Stimulated activated CD8-positive, alpha-beta memory T cell treated with anti-CD3 and anti-CD28 coated beads, Interleukin-4, amount 100 ng/mL, for 48 hours (primary cell): ENCODE measurements around the gene TJP1.
"Not testable (repeated sequence)": the region's sequence is repeated elsewhere in the genome, so short reads cannot be mapped to it uniquely, and the experiment has no call there.

Experiments
- DNase-seq: peaks from one replicate; pipeline ENCODE4 v3.0.0-alpha.2; 2020

TJP1 gene

GRCh38 chr15:29696950-29697738 lies 125.1 kb downstream of the TJP1 start:
- no peak for DNase-seq

- not testable (repeated sequence) for DNase-seq
Observed at GRCh38 chr15:29696506-29696905, 125.8 kb downstream of the TJP1 start.

- DNase-seq, result no peak
Observed at GRCh38 chr15:29695489-29696167, 126.6 kb downstream of the TJP1 start.

- DNase-seq, result no peak
Observed at GRCh38 chr15:29693225-29693624, 129.0 kb downstream of the TJP1 start.

- no peak for DNase-seq
Observed at GRCh38 chr15:29692527-29692926, 129.7 kb downstream of the TJP1 start.

GRCh38 chr15:29690765-29691475 lies 131.3 kb downstream of the TJP1 start:
- no peak for DNase-seq

GRCh38 chr15:29689287-29689986 lies 132.8 kb downstream of the TJP1 start:
- DNase-seq, result no peak

DNA sequence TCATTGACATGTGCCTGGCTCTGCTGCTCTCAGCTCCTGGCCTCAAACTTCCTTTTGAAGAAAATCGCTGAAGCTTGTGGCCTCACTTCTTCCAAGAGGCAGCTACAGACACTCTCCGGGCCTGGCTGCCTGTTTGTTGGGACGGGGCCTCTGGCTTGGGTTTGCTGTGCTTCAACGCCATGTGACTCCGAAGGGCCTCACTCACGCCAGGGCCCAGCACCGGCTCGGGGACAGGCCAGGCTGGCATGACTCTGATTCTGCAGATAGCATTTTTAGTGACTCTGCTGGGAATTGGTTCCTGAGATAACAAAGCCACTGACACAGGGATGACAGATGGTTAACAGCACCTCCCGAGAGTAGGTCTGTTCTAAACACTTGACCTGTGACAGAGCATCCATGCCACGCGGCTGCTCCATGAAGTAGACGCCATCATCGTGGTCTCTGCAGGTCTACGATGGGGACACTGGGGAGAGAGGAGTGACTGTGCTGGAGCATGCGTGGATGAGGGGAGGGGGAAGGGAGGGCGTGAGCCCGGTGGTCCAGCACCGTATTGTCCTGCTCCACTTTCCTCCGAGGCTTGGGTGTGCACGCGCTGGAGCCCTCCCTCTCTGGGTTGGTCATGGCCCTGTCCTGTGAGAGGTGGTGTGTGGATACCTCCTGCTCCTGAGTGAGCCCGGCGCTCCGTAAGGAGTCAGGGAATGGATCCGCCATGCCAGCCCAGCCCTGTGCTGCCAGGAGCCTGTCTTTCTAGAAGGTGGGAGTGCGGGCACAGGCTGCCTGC lies 133.6 kb downstream of the TJP1 start:
- DNase-seq, result no peak

- no peak for DNase-seq
Observed at GRCh38 chr15:29687939-29688505, 134.2 kb downstream of the TJP1 start.

- DNase-seq, result no peak
Observed at GRCh38 chr15:29687204-29687815, 135.0 kb downstream of the TJP1 start.

- no peak for DNase-seq
Observed at GRCh38 chr15:29686445-29687203, 135.6 kb downstream of the TJP1 start.

DNA sequence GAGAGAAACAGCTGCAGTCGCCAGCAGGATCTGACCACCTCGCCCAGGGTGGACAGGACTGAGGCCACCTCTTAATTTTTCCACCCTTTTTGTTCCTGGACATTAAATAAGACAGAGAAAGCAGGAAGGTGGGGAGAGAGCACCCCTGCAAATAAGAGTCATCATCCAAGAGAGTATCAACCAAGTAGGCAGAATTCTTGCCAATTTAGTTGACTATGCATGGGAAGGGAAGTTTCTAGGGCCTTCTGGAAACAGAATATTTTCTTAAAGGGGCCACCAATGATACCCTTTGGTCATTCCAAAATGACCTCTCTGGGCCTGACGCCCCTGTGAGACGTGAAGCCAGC lies 136.2 kb downstream of the TJP1 start:
- no peak for DNase-seq

- DNase-seq, result no peak
Observed at GRCh38 chr15:29685156-29686078, 136.9 kb downstream of the TJP1 start.

DNA sequence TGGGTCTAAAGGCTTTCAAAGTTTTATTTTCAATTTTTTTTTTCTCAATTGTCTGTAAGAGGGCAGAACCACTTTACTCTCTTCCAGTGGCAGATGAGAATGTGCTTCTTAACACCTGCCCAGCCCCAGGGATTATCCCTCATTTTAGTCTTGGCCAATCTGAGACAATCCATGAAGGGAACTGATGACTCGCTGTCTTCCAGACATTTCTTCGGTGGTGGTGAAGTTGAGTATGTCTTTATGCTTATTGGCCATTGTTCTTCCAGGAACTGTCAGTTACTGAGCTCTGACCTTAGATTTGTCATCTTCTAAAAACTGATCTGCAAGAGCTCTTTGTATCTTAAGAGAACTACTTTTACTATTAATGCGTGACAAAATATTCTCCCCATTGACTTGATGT lies 139.5 kb downstream of the TJP1 start:
- DNase-seq, result no peak

DNA sequence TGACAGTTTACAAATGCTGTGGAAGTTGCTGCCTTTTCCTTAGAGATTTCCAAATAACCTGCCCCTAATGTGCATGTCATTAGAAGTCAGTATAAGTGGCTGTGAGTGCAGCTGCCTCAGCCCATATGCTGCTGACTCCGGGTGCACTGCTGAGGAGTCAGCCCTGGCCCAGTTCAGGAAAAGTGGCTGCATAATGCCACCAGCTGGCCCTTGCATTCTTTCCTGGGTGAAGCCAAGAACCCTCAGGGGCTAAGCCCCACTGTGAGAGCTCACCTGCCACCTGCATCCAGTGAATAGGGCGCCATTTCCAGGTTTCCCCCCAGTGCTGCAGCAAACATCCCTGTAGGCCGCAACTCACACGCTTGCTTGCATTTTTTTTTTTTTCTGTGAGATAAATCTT lies 139.9 kb downstream of the TJP1 start:
- DNase-seq, result no peak

DNA sequence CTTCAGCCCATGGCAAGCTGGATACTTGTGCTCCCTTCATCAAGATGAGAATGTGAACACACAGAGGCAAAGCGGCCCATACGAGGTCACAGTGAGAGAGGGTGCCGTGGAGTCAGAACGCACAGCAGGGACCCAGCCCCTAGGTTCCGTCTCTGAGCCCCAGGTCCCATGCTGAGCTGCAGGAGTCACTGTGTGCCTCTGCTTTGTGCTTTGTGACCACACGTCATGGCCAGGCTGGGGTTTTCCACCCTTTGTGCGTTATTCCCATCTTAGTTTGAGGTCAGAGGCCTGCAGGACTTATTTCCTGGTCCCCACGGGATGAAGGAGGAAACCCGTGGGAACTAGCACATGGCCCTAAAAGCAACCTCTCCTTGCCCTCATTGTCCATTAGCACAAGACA lies 140.3 kb downstream of the TJP1 start:
- no peak for DNase-seq

DNA sequence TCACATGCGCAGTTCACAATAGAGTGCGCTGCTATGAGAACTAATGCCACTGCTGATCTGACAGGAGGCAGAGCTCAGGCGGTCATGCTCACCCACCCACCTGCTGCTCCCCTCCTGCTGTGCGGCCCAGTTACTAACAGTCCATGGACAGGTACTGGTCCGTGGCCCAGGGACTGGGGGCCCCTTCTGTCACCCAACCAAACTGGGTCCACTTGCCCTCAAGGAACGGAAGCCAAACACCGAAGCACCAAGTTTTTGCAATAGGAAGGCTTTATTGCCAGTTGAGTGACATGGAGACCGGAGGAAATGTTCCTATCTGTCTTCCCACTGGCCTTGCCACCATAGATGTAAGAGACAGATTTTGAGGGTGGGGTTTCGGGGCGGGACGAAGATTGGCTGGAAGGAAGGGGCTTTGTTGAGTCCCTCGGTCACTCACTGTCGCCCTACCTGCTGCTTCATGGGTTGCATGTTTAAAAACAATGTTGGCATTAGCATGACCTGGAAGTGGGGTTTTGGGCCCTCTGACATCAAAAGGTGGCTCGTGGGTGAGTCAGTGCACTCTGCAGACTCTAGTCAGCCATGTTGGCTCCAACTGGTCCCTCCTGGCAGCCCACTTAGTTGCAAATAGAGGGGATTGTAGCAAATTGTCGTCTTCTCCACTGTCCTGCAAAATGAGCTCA lies 141.0 kb downstream of the TJP1 start:
- no peak for DNase-seq

DNA sequence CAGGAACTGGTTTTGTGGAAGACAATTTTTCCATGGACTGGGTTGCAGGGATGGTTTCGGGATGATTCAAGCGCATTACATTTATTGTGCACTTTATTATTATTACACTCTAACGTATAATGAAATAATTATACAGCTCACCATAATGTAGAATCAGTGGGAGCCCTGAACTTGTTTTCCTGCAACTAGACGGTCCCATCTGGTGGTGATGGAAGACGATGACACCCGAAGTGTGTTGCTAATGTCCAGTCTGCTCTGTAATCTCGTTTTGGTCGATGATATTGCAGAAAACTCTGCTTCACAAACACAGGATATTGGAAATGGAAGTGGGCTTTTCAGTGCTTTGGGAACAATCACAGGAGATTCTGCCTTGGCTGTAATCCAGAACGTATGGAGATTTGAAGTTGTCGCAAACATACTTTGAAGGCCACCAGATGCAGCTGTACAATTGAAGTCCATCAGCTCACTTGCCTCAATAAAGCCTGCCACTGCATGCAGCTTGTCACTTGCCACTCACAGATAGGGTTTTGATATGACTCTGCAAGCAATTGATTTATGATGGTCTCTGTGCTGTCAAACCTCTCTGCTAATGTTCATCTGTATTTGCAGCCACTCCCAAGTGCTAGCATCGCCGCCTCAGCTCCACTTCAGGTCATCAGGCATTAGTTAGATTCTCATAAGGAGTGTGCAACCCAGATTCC lies 141.7 kb downstream of the TJP1 start:
- DNase-seq, result no peak
